Kidney (tissue), 14 donors: ENCODE results near the gene EID3. TPM values are rescaled to one million over a fixed set of nuclear protein-coding genes. Genes with fewer than 3 reads are reported as not detected.

ENCODE experiments used
- DNase-seq, 5 donors: peaks; one replicate each; pipeline ENCODE4 v3.0.0-alpha.2; 2013 to 2020
- FAIRE-seq: peaks from 2 replicates; lab custom pipeline; 2012; peaks lifted over from hg19 to GRCh38; lab: Jason Lieb, UNC
- H3K27ac ChIP-seq, 2 donors: one replicate each; pipeline ENCODE4 v1.7.0; 2013; ENCODE audit warnings: low read depth in 2 of 2, low read length in 2 of 2, inconsistent platforms in 1 of 2
- H3K27me3 ChIP-seq: one replicate; pipeline ENCODE4 v1.7.1; 2013; ENCODE audit warnings: low read length, inconsistent platforms; ENCODE audit not compliant: control insufficient read depth, insufficient read depth
- H3K36me3 ChIP-seq, 3 donors: one replicate each; pipeline versions ENCODE4 v1.7.0 to v1.7.1; 2013; ENCODE audit warnings: low read length in 3 of 3, control low read depth in 1 of 3, inconsistent platforms in 1 of 3; ENCODE audit not compliant: insufficient read depth in 3 of 3, control insufficient read depth in 2 of 3
- H3K4me1 ChIP-seq, 3 donors: one replicate each; pipeline versions ENCODE4 v1.7.0 to v1.7.1; 2013; ENCODE audit warnings: low read length in 3 of 3, inconsistent platforms in 1 of 3, low read depth in 1 of 3; ENCODE audit not compliant: control insufficient read depth in 2 of 3, insufficient read depth in 2 of 3
- H3K4me3 ChIP-seq, 3 donors: one replicate each; pipeline versions ENCODE4 v1.7.0 to v1.8.1; 2013; ENCODE audit warnings: low read length in 3 of 3, control low read depth in 1 of 3, inconsistent platforms in 1 of 3
- H3K9ac ChIP-seq, 3 donors: one replicate each; pipeline versions ENCODE4 v1.7.0 to v1.7.1; 2013; ENCODE audit warnings: low read length in 3 of 3, control low read depth in 1 of 3, inconsistent platforms in 1 of 3
- H3K9me3 ChIP-seq, 3 donors: one replicate each; pipeline versions ENCODE4 v1.7.0 to v1.7.1; 2013; ENCODE audit warnings: low read length in 3 of 3, control low read depth in 1 of 3, inconsistent platforms in 1 of 3; ENCODE audit not compliant: control insufficient read depth in 2 of 3, insufficient read depth in 1 of 3
- intact Hi-C: fragments of 100-400 bp; cut with DNase I; formaldehyde crosslinking; loops from one replicate; pipeline ENCODE4 v1.11.1; 2022
- polyA plus RNA-seq: library from polyadenylated mRNA; stranded (reverse); fragments of 350-450 nt; fragmentation: Illumina TruSeq; extraction: RNeasy Lipid Tissue Mini Kit (QIAGEN cat#74804); gene quantifications from one replicate; pipeline ENCODE4 v1.2.3, GENCODE V29; 2014; ENCODE audit warnings: low read depth, low replicate concordance; ENCODE audit not compliant: insufficient read depth
- total RNA-seq: library from RNA; stranded (reverse); fragmentation: NEBNext Ultra II Directional; extraction: Animal tissue kit (Norgen Biotek cat#: 25700); gene quantifications from one replicate; pipeline ENCODE4 v1.2.1, GENCODE V29; 2021
- TF ChIP-seq, protein P1 (sequence below): IDR thresholded peaks from 3 replicates; pipeline ENCODE4 v1.5.1; 2012; ENCODE audit warnings: mild to moderate bottlenecking, moderate library complexity, borderline replicate concordance; ENCODE audit not compliant: insufficient read depth; ENCODE audit errors: extremely low read depth
- donor health status: control.
- donor health status: control.
- donor health status: control.
- donor health status: control.
- donor health status: control.
- donor health status: DM: yes; HTN: yes; CAD: no.
- donor health status: Normal renal cell carcinoma (clear cell type).

EID3 gene
- total and polyA plus RNA-seq, 2 donors from 2014 or later, result 0.90 to 5.0 TPM

DNA sequence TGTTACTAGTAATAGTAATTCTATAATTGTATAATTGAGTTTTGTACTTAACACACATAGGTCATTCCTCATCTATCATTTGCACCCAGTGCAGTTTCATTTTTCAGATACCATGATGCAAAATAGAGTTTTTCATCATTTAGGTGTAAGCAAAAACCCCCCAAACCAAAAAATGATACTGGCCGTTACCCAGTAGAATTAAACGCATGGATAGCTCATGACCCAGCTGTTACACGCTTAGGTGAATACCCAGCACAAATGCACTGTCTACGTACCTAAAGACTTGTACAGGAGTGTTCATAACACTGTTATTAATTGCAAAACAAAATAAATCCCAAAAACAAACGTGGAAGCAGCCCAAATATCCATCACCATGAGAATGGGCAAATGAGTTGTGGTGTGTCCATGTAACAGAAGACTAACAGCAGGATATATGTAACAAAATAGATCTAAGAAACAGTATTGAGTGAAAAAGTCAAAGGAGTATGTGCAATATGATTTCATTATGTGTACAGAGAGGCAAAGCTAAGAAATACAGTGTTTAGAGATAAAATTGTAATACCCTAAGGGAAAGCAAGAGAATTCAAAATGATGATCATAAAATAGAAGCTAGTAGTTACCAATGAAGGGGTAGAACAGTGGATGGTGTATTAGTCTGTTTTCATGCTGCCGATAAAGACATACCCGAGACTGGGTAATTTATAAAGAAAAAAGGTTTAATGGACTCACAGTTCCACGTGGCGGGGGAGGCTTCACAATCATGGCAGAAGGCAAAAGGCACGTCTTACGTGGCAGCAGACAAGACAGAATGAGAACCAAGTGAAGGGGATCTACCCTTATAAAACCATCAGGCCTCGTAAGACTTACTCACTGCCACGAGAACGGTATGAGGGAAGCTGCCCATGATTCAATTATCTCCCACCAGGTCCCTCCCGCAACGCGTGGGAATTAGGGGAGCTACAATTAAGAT lies 49.8 kb downstream of the EID3 start:
- no peak for DNase-seq
- H3K9ac ChIP-seq, result no peak overlapping the region
- intact Hi-C loops, result no loop called here
- H3K4me3 ChIP-seq, result no peak overlapping the region
- no peaks in the 10 kb centered on the region for H3K27me3 ChIP-seq
- no peaks in the 10 kb centered on the region for H3K4me1 ChIP-seq
- H3K27ac ChIP-seq, result no peak overlapping the region
- no peak for FAIRE-seq
- TF ChIP-seq, protein P1, sequence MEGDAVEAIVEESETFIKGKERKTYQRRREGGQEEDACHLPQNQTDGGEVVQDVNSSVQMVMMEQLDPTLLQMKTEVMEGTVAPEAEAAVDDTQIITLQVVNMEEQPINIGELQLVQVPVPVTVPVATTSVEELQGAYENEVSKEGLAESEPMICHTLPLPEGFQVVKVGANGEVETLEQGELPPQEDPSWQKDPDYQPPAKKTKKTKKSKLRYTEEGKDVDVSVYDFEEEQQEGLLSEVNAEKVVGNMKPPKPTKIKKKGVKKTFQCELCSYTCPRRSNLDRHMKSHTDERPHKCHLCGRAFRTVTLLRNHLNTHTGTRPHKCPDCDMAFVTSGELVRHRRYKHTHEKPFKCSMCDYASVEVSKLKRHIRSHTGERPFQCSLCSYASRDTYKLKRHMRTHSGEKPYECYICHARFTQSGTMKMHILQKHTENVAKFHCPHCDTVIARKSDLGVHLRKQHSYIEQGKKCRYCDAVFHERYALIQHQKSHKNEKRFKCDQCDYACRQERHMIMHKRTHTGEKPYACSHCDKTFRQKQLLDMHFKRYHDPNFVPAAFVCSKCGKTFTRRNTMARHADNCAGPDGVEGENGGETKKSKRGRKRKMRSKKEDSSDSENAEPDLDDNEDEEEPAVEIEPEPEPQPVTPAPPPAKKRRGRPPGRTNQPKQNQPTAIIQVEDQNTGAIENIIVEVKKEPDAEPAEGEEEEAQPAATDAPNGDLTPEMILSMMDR, result no peak
- H3K36me3 ChIP-seq, result peaks cover 0 to 18% (median 7%) of the 10 kb centered on the region in 3 donors
- H3K9me3 ChIP-seq, result no peaks in the 10 kb centered on the region

DNA sequence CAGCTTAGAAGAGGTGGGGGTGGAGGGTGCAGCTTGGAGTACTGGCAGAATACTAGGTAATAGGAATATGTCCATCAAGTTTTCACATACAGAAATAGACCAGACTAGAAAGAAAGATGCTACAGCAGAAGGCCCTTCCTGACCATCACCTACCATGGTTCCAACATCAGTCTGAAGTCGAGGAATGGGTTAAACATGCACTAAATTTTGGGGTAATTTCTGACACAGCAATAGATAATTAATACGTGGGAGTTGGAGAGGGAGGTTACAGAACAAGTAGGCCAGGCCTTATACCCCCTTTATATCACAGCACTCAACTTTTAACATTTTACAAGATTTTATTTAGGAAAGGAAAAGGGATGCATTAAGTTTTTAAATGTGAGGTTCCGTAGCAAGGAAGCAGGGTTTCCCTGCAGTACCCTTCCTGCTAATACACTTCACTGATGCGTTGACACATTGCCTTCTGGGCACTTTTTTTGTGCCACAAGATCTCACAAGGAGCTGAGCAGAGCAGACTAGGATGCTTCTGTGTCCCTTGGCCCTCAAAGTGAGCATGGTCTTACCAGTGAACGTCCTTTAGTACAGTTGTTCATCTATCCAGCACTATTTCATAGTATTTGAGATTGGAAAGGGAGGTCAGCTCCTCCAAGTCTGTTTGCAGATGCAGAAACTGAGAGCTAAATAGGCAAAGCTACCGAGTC lies 50.8 kb downstream of the EID3 start:
- Histone ChIP-seq H3K27me3 (no peaks in the 10 kb centered on the region), H3K9me3 (no peaks in the 10 kb centered on the region), H3K4me3 (no peak overlapping the region), H3K36me3 (peaks cover 0 to 10% (median 2%) of the 10 kb centered on the region in 3 donors), H3K4me1 (no peaks in the 10 kb centered on the region), H3K27ac (no peak overlapping the region), H3K9ac (no peak overlapping the region)
- intact Hi-C loops, result no loop called here
- TF ChIP-seq, protein P1, result no peak
- no peak for FAIRE-seq
- DNase-seq, result no peak

Other genes with a start within 250 kb of the EID3 start
- gene HCFC2, start 239.2 kb upstream of the EID3 start, total RNA-seq, result 18.1 TPM
- 6.0 TPM for gene HCFC2, start 239.2 kb upstream of the EID3 start, polyA plus RNA-seq
- gene NFYB, start 165.5 kb upstream of the EID3 start, total RNA-seq, result 31.1 TPM
- 24.6 TPM for gene NFYB, start 165.5 kb upstream of the EID3 start, polyA plus RNA-seq
- 73.2 TPM for gene TXNRD1, start 88.0 kb upstream of the EID3 start, total RNA-seq
- gene TXNRD1, start 88.0 kb upstream of the EID3 start, polyA plus RNA-seq, result 45.0 TPM
- 23.3 TPM for gene CHST11, start 153.2 kb downstream of the EID3 start, total RNA-seq
- 2.0 TPM for gene CHST11, start 153.2 kb downstream of the EID3 start, polyA plus RNA-seq